ENCODE measurements around the gene CNGA4.

GRCh38 chr11:6194065-6194581 is 44.8 kb upstream of the CNGA4 start:
- no peak for TF ChIP-seq CTCF (IDR thresholded peaks at IDR 0.05)
- no peak for TF ChIP-seq POLR2AphosphoS5 (IDR thresholded peaks at IDR 0.05)
